CD4-positive, alpha-beta T cell treated with Interleukin-15 for 4 hours (primary cell): ENCODE results near the gene EPHA6.

Experiments used
- DNase-seq: peaks from one replicate; pipeline ENCODE4 v3.0.0-alpha.2; 2020; ENCODE audit warnings: low spot score

The EPHA6 gene

DNA sequence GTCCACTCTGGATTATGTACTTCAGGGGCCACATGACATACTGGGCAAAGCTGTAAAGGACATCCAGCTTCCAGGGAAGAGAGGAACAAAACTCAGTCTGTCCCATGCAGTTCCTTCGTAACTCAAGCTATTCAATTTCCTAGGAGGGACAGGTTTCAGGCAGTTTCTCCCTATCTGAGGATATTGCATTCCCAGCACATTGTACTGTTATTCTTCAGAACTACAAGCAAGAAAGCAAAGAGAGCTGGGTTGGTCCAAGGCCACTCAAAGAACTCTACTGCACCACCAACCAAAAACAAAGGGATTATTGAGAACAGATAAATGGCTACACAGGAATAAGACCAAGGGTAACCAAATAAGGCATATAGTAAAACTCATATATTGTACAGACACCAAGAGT is 832.5 kb downstream of the EPHA6 start:
- DNase-seq: no peak

DNA sequence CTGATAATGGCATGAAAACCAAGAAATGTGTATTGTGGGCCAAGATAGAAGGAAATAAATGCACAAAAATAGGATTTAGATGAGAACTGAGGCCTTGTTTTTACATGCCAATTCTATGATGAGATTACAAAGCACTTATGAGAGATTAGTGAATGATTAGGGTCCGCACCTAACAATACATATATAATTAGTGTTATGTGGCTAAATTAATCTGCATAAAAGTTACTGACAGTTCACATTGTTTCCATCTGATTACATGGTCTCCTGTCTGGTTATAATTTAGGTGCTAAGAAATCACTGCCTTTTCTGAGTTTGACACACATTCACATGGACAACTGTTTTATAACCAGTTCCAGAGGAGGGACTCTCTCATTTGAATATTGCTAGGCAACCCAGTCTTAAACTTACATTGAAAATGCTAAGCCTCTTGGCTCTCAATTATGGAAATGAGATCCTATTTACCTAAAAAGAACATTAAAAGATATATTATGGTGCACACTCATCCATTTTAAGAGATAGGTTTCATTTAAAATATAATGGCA is 833.1 kb downstream of the EPHA6 start:
- no peak for DNase-seq

DNA sequence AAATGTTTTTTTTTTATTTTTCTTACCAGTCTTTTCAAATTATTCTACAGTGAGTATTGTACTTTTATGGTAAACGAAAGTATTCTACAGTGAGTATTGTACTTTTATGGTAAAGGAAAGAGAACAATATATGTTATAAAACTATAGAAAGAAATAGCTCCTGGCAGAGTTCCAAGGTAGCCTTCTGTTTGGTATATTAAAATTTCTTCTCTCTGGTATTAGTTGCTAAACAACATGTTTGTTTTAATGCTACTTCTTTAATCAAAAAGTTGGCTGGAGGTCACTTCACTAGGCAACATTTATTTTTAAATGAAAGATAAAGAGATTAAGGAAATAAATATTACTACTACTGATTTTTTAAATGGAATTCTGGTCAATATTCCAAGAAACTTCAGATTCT is 841.6 kb downstream of the EPHA6 start:
- no peak for DNase-seq

DNA sequence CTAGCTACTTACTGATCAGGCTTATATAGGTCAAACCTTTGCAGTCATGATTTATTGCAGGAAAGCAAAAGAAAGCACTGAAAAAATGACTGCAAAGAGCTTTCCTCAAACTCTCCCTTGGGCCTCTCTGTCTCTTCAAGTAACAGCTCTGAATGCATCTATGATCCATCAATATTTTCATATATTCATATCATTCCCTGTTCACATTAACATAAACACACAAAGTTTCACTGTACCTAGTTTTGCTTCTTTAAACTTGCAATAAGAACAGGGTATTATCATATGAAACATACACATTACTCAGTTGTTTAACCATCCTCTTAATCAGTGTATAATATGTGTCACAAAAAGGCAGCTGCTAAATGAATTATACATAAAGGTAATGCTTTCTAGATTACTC is 842.2 kb downstream of the EPHA6 start:
- DNase-seq: no peak

DNA sequence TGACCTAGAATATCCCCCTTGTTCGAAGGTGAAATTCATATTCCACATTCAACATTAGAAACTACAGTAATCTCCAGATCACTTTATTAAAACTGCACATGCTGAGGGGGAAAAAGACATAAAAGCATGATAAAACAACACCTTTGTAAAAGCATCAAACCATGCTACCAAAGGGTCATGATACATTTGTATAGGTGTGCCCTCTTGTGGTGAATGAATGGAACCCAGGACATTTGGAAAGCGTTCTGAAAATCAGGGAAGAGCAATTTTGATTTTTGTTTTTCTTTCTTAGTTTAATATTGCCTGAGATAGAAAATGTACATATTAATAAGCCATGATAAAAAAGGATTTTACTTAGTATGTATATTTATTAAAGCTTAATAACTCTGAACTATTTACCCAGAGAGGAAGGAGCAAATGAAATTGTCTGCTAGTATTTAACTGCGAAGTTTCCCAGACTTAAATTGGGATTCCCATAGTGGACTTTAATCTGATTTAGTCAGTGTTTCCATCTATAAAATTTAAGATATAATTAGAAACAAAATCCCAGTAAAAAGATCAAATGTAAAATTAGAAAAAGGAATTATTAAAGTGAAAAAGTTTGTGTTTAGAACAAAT is 844.4 kb downstream of the EPHA6 start:
- DNase-seq: no peak

DNA sequence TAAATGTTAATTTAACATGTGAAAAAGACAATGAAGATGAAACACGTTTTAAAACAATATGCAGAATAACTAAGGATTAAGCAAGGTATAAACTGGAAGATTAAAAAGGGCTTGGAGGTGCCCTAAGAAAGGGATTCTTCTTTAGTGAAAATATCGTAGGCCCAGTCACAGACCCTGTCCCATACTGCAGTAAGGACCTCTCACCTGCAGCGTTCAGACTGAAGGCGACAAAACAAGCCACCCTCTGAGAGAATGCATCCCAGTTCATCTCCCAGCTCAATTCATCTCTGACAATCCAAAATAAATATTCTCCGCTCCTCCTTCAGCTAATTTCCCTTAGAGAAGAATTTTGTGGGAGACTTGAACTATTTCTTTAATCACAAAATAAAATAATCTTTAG is 847.9 kb downstream of the EPHA6 start:
- DNase-seq: no peak

DNA sequence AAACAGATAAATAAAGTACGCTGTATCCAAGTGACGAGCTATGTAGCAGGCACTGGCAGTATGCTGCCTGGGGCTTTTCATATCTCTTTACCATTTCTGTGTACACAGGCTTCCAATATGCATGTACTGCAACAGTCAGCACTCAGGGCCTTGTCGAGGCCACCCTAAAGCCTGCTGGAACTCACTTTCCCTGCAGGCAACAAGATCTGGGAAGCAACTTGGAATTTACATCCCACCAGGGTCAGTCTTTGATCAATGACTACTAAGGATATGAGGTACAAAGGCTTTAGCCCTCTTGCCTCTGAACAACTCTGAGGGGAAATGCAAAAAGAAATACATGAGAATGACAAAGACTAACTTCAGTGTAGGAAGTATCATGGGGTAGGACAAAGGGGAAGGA is 848.4 kb downstream of the EPHA6 start:
- no peak for DNase-seq

DNA sequence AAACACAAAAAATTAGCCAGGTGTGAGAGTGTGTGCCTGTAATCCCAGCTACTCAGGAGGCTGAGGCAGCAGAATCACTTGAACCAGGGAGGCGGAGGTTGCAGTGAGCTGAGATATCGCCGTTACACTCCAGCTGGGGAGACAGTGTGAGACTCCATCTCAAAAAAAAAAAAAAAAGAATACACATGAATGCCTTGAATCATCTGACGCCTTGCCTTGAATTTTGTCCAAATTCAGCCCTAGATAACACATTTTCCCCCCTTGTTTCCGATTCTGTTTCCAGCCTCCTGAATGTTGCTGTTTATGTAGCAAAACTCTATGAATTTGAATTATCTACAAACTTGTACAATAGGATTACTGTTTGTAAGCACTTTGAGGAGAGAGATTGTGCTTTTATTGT is 851.5 kb downstream of the EPHA6 start:
- no peak for DNase-seq

DNA sequence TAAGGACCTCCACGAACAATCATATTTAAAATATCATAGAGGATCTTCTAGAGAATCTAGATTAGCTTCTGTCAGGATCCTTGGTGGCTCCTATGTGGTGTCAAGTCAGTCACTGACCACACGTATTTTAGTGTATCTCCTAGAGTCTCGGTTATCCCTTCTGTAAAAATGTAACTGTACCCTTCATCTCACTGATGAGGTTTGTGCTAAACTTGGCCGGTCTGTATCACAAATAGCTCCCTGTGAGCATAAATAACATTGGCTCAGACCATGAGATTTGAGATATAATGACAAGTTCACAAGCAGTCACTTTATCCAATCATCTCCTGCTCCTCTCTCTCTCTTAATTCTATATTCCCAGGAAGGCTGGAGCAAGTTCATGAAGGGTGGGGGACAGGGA is 856.6 kb downstream of the EPHA6 start:
- no peak for DNase-seq

DNA sequence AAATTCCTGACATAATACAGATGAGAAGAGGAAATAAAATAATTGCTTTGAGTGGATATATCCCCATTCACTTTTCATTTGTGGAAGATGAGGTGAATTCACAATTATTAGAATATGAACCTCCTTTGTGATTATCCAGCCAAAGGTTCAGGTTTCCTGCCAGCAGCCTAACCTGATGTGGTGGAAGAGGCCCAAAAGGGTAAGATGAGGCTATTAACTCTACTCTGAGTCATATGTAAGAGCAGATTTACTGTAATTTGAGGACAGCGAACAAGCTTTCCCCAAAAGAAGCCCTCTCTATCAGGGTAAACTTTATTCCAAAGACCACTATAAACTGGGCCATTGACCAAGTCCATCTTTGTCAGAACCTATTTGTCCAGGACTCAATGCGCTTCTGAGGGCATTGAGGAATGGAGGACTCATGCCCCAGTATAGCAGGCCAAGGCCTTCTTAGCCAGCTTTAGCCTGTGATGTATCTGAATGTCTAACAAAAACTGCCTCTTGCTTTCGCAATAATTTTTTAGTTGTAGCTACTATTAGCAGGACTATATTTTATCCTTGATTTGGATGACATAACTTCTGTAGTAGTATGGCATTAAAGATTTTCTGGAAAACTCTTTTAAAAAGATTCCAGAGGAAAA is 859.1 kb downstream of the EPHA6 start:
- DNase-seq: no peak

DNA sequence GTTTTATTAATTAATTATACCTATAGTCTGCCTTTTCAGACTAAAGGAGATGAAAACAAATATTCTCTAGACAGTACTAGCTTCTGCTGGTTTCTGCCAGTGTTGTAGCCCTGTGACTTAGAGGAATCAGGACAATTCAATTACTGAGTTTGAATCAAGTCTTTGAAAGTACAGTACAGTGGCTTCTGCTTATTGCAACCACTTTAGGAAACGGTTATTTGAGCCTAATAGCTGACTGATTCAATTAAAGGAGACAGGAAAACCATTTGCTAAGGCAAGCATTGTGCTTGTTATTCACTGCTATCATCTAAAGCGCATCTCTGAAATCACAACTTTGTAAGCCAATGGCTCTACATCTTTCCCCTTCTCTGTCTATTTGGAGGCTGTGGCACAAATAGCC is 860.1 kb downstream of the EPHA6 start:
- no peak for DNase-seq

DNA sequence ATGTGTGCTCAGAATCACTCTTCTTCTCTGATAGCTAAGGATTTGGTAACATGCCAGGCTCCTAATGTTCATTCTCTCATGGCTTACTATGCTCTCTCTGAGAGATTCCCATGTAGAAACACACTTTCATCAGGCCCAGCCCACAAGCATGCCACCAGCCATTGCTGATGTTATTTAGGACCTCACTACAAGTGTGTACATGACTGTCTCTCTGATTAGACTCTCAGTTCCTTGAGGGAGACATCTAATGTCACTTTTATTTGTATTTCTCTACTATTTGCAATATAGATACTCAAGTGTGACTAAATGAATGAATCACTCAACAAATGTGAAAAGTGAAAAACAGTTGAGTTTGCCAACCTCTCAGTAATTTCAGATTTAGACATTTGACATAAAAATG is 865.8 kb downstream of the EPHA6 start:
- DNase-seq: no peak

DNA sequence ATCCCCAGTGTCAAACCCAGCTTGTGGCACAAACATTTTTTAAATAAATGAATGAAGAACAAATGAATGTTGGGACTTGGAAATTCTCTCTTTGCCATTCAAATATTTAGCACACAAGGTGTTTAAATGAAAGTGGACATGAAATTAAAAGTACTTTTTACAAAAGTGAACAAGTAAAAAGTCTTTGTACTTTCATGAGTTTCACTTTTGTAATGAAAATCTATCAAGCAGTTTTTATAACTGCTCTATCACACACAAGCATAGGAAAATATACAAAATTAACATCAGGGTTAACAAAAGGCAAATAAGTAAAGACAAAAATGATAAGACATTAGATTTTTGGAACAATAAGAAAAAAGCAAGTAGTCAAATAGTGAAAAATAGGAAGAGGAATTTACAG is 866.3 kb downstream of the EPHA6 start:
- DNase-seq: no peak

DNA sequence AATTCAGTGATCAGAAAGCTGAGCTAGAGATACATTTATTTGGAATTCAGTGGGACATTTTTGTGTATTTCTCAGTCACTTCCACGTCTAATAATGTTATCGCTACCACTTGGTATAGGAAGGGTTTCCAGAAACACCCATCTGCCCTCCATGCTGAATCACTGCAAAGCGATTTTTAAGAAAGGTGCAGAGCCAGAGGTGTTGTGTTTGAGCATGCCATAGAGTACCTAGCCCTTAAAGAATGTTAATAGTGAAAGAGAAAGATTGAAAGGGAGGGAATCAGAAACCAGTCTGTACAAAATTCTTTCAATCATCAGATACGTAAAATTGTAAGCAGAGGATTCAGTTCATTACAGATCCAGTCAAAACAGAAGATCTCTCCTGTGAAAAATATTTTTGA is 870.1 kb downstream of the EPHA6 start:
- no peak for DNase-seq

DNA sequence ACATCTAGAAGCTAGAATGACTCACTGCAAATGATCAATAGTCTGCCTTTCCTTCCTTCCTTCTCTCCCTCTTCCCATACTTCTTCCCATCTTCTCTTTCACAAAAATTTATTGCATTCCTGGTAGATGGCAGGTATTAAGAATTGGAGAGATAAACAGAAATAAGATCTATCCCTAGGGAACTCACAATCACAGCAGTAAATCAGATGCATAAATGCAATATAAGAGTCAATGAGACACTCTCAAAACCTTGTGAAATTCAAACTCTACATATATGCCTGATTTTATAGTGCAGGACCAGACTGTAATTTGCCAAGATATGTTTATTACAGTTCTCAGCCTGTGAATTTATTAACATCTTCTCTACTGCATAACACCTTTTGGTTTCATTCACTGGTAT is 871.9 kb downstream of the EPHA6 start:
- no peak for DNase-seq

DNA sequence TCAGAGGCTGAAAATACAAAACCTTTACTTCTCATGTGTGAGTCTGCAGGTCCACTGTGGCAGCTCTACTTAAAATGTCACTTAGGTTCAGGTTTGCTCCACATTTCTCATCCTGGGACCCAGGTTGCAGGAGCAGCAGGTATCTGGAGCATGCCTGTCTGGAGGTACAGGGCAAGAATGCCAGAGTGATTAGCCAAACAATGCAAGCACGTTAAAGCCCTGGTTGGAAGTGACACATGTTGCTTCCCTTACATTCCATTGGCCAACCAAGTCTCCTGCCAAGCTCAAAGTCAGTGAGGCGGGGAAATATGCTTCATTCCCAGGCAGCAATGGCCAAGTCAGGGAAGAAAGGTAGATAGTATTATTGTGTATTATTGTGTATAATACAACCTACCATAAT is 873.3 kb downstream of the EPHA6 start:
- DNase-seq: no peak

DNA sequence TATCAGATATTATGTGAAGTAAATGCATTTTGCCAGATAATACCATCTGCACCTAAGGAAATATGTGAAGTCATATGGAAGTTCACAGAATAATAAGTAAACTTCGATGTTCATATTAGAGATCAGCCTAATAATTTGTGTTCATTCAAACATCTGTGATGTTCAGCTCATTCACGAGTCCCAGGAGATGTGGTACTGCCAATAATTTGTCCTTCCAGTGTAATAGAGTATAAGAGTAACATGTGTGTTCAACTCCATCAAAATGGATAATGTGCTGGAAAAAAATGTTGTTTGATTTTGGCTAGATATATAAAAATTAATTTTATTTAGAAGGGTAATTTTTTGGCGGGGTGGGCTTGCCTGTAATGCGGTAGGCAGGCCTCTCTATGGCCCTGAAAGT is 874.7 kb downstream of the EPHA6 start:
- DNase-seq: no peak

DNA sequence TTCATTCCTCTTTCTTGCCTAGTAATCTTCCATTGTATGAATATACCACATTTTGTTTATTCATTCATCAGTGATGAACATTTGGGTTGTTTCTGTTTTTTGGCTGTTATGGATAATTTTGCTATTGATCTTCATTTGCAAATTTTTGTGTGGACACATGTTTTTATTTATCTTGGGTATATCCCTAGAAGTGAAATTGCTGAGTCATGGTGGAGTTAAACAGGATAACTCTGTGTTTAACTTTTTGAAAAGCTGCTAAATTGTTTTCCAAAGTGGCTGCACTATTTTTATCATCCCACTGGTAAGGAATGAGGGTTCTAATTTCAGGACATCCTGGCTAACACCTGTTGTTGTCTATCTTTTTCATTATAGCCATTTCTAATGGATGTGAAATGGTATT is 875.6 kb downstream of the EPHA6 start:
- no peak for DNase-seq

DNA sequence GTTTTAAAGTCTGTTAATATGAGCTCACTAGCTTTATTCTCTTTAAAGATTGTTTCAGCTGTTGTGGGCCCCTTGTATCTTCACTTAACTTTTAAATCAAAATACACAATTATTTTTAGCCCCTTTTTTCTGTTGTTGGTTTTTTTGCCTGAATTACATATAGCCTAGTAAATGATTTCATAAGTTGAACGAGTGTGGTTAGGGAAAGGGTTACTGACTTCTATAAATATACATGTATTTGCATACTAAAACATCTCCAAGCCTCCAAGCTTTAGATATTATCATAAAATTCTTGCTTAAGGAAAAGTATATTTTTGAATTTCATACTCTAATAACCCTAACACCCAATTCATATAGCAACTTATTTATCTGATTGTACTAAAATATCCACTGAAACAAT is 877.0 kb downstream of the EPHA6 start:
- DNase-seq: no peak

DNA sequence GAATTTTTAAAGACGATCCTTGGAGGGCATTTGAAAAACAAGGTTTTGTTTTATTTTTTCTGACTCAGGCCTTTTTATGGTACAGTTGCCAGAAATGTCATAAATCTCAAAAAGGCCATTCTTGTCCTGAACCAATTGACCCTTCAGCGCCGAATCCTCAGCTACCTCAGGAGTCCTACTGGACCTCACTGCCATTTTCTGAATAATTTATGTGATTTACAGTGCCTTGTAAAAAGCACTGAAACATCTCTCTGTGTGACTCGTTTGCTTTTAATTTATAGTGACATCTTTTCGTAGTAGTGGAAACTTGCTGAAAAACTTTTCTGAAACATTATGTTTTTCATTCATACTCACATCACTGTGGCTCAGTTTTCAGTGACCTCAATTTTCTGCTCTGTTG is 878.0 kb downstream of the EPHA6 start:
- DNase-seq: no peak

DNA sequence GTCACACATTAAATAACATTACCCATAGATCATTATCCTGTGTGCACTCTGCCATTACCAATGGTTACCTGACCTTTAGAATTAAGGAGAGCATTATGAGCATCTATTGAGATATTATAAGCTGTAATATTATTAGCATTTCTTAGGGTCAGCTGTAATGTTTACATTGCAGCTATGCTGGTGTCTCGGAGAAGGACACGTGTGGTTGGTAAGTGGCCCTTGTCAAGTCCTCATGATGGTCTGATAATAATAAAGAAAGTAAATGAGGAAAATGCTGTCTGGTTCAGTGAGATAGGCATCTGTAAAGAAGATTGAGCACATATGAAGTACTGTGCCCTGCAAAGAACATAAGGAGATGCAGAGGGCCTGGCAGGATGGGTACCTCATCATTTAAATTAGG is 878.4 kb downstream of the EPHA6 start:
- no peak for DNase-seq

DNA sequence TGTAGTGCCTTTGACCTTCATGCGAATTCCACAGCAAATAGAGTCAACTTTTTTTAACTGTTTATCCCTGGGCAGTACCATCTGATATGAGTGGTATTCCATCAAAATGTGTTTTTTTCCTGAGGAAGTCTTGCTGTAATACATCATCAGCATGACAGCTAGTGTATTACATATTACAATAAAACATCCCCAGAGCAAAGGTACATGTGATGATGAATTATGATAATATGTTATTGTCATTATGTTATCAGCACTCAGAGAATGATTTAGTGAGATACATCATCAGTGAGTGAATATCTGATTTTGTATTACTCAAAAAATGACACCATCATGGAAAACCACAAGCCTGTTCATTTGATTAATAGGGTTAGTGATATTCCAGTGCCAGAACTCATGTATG is 880.5 kb downstream of the EPHA6 start:
- DNase-seq: no peak

DNA sequence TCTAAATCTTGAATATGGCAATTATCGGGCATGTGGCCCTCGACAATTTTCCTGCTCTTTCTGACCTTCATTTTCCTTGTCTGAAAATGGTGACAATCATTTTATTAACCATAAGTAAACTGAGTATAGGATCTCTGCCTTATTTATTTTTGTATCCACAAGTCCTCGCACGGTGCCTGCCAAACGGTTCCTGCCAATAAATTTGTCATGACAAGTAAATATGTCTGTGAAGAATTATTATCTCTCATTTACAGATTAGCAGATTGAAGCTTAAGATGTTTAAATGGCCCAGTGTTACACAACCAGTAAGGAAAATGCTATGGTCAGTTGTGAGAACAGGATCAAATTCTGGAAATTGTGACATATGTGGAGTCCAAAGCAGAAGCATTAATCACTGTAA is 884.3 kb downstream of the EPHA6 start:
- no peak for DNase-seq

DNA sequence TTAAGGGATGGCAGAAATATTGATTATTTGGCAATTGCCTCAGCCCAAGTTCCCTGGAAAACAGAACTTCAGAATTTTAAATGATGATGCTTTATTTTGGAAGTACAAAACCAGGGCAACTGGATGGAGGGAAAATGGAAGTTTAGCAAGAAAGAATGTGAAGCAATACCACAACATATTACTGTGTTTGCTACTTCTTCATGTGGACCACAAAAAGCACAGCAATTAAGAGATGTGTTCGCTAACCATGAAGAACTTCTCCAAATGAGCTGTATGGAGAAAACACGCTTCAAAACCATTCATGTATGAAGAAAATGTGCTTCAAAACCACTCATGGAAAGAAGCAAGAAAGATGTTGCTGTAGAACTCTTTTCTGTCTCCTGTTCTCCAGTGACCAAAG is 885.5 kb downstream of the EPHA6 start:
- DNase-seq: no peak
